ENCODE results near the gene NAALADL1. TPM values are rescaled to one million over a fixed set of nuclear protein-coding genes. Genes with fewer than 3 reads are reported as not detected.

Gene NAALADL1
- total and polyA plus RNA-seq, 9 of the 15 experiments (the other 6 are each of a cell fraction or from before 2014, with no cell fraction given) = 0.06 to 0.72 (median 0.22) TPM; not detected in 4

GRCh38 chr11:65013888-65014725 lies 44.2 kb downstream of the NAALADL1 start, which contains the start of gene ARL2 (continued):
- TF ChIP-seq PHF20 (IDR thresholded peaks at IDR 0.05; ENCODE audit: partially characterized antibody) (peak; percentile 72), ZNF217 (CRISPR knock-in tag; IDR thresholded peaks at IDR 0.05) (no peak), C11orf30 (IDR thresholded peaks at IDR 0.05; ENCODE audit: low read depth) (peak; percentile 61), RFX5 (IDR thresholded peaks at IDR 0.05; ENCODE audit: low read depth, low read length) (no peak), ZBTB1 (CRISPR knock-in tag; IDR thresholded peaks at IDR 0.05; ENCODE audit: borderline replicate concordance, low read depth) (peak; percentile 89), CEBPZ (IDR thresholded peaks at IDR 0.05; ENCODE audit: borderline replicate concordance, low read depth, low read length) (no peak), ATF3 (IDR thresholded peaks at IDR 0.05) (0 out of 2 replicates have a peak, but pooled peaks have one; percentile 6), ATF3 (CRISPR knock-in tag; conservative IDR thresholded peaks at IDR 0.05) (peak; percentile 8; the same call in 1 of the 2 replicates), CBFA2T2 (conservative IDR thresholded peaks at IDR 0.05) (peak; percentile 78), TAF7 (tag; IDR thresholded peaks at IDR 0.05) (0 out of 2 replicates have a peak, but pooled peaks have one; percentile 16), ZSCAN32 (CRISPR knock-in tag; IDR thresholded peaks at IDR 0.05) (no peak), KDM1A (IDR thresholded peaks at IDR 0.05) (peak in 1 of 2 experiments; percentile 26; a peak in 2 of 4 replicates), ZNF586 (CRISPR knock-in tag; conservative IDR thresholded peaks at IDR 0.05) (no peak), NFIX (CRISPR knock-in tag; IDR thresholded peaks at IDR 0.05; ENCODE audit: low read depth) (no peak), HMG20A (CRISPR knock-in tag; conservative IDR thresholded peaks at IDR 0.05) (no peak)

All from K562 (cell line).